GM13976 (cell line): ENCODE data around the gene DNAH2.

ENCODE experiments used
- DNase-seq: peaks from one replicate; pipeline ENCODE4 v3.0.0; 2012; ENCODE audit warnings: low spot score
- CTCF ChIP-seq: IDR thresholded peaks from 2 replicates; pipeline ENCODE4 v1.5.1; 2012; ENCODE audit warnings: borderline replicate concordance, mild to moderate bottlenecking; ENCODE audit not compliant: insufficient read depth; ENCODE audit errors: extremely low read depth, missing control alignments, control extremely low read depth
- in situ Hi-C: fragments of 300-500 bp; cut with MboI; formaldehyde crosslinking; loops from one replicate; pipeline ENCODE4 v1.12.0; 2022; ENCODE audit warnings: low sequenced_read_pairs, mixed read lengths, inconsistent platforms; ENCODE audit not compliant: unreplicated experiment

Gene DNAH2

GRCh38 chr17:7786866-7787265 is 69.3 kb downstream of the DNAH2 start:
- TF ChIP-seq CTCF = no peak
- DNase-seq = no peak
- in situ Hi-C loops = no loop called here

- no peak for TF ChIP-seq CTCF
- DNase-seq = no peak
- in situ Hi-C loops = no loop called here
Measured at GRCh38 chr17:7789131-7789530, 71.6 kb downstream of the DNAH2 start.

GRCh38 chr17:7790150-7790549 is 72.6 kb downstream of the DNAH2 start:
- in situ Hi-C loops = no loop called here
- DNase-seq = no peak
- no peak for TF ChIP-seq CTCF

GRCh38 chr17:7792611-7793010 is 75.1 kb downstream of the DNAH2 start:
- in situ Hi-C loops = no loop called here
- no peak for TF ChIP-seq CTCF

GRCh38 chr17:7794075-7794663 is 76.6 kb downstream of the DNAH2 start:
- no peak for DNase-seq
- TF ChIP-seq CTCF = no peak
- in situ Hi-C loops = no loop called here

More at GRCh38 chr17:7792611-7793010, 75.1 kb downstream of the DNAH2 start:
- no peak for DNase-seq

- TF ChIP-seq CTCF = no peak
- no peak for DNase-seq
- in situ Hi-C loops = no loop called here
Measured at GRCh38 chr17:7797976-7798375, 80.4 kb downstream of the DNAH2 start.

GRCh38 chr17:7798839-7799238 is 81.3 kb downstream of the DNAH2 start:
- DNase-seq = no peak
- TF ChIP-seq CTCF = no peak
- in situ Hi-C loops = no loop called here
